Stimulated activated naive CD8-positive, alpha-beta T cell treated with anti-CD3 and anti-CD28 coated beads, Interleukin-15, Interleukin-2, amounts not matched to agents 100 ng/mL and 50 ng/mL, for 24 hours (primary cell): ENCODE data around the gene IRGC.

ENCODE experiments used
- H3K27ac Mint-ChIP-seq: one replicate; pipeline ENCODE4 v1.8.0; 2021; ENCODE audit warnings: mild to moderate bottlenecking, mixed read lengths
- H3K27me3 Mint-ChIP-seq: one replicate; pipeline ENCODE4 v1.8.0; 2021; ENCODE audit warnings: mixed read lengths
- H3K36me3 Mint-ChIP-seq: one replicate; pipeline ENCODE4 v1.8.0; 2021; ENCODE audit warnings: low read depth, mixed read lengths
- H3K4me1 Mint-ChIP-seq: one replicate; pipeline ENCODE4 v1.8.0; 2021; ENCODE audit warnings: low read depth, mixed read lengths
- H3K4me3 Mint-ChIP-seq: one replicate; pipeline ENCODE4 v1.8.0; 2021; ENCODE audit warnings: mild to moderate bottlenecking, mixed read lengths
- H3K9me3 Mint-ChIP-seq: one replicate; pipeline ENCODE4 v1.8.0; 2021; ENCODE audit warnings: mixed read lengths

IRGC gene

GRCh38 chr19:43725468-43725867 lies 9.6 kb downstream of the IRGC start:
- Mint-ChIP-seq H3K36me3 (peaks cover 21% of the 10 kb centered on the region), H3K27me3 (no peaks in the 10 kb centered on the region), H3K9me3 (no peaks in the 10 kb centered on the region), H3K4me3 (no peak overlapping the region), H3K4me1 (peaks cover 11% of the 10 kb centered on the region), H3K27ac (peak overlapping the region; percentile 14)

GRCh38 chr19:43726736-43727592 lies 11.1 kb downstream of the IRGC start:
- Mint-ChIP-seq H3K27ac (no peak overlapping the region), H3K36me3 (peaks cover 29% of the 10 kb centered on the region), H3K4me1 (peaks cover 11% of the 10 kb centered on the region), H3K9me3 (no peaks in the 10 kb centered on the region), H3K27me3 (no peaks in the 10 kb centered on the region), H3K4me3 (no peak overlapping the region)

- Mint-ChIP-seq H3K27me3 (no peaks in the 10 kb centered on the region), H3K4me1 (peaks cover 11% of the 10 kb centered on the region), H3K4me3 (no peak overlapping the region), H3K27ac (no peak overlapping the region), H3K9me3 (no peaks in the 10 kb centered on the region), H3K36me3 (peaks cover 34% of the 10 kb centered on the region)
These were observed 11.6 kb downstream of the IRGC start for GRCh38 chr19:43727593-43727853.

- Mint-ChIP-seq H3K27me3 (no peaks in the 10 kb centered on the region), H3K9me3 (no peaks in the 10 kb centered on the region), H3K36me3 (peaks cover 54% of the 10 kb centered on the region), H3K4me3 (no peak overlapping the region), H3K4me1 (peaks cover 11% of the 10 kb centered on the region), H3K27ac (no peak overlapping the region)
These were observed 14.0 kb downstream of the IRGC start for GRCh38 chr19:43729919-43730318.

GRCh38 chr19:43731346-43731745 lies 15.5 kb downstream of the IRGC start:
- no peaks in the 10 kb centered on the region for H3K27me3 Mint-ChIP-seq
- peaks cover 64% of the 10 kb centered on the region for H3K36me3 Mint-ChIP-seq
- H3K4me3 Mint-ChIP-seq, result no peak overlapping the region
- H3K9me3 Mint-ChIP-seq, result no peaks in the 10 kb centered on the region
- no peaks in the 10 kb centered on the region for H3K4me1 Mint-ChIP-seq
- H3K27ac Mint-ChIP-seq, result no peak overlapping the region

- Mint-ChIP-seq H3K27me3 (no peaks in the 10 kb centered on the region), H3K9me3 (no peaks in the 10 kb centered on the region), H3K36me3 (peaks cover 69% of the 10 kb centered on the region), H3K27ac (peak overlapping the region; percentile 29), H3K4me3 (no peak overlapping the region), H3K4me1 (no peaks in the 10 kb centered on the region)
These were observed 16.0 kb downstream of the IRGC start for GRCh38 chr19:43731846-43732245.

GRCh38 chr19:43735013-43735412 lies 19.1 kb downstream of the IRGC start:
- no peaks in the 10 kb centered on the region for H3K27me3 Mint-ChIP-seq
- H3K27ac Mint-ChIP-seq, result no peak overlapping the region
- H3K4me3 Mint-ChIP-seq, result no peak overlapping the region
- H3K4me1 Mint-ChIP-seq, result no peaks in the 10 kb centered on the region
- H3K36me3 Mint-ChIP-seq, result peaks cover 76% of the 10 kb centered on the region
- H3K9me3 Mint-ChIP-seq, result no peaks in the 10 kb centered on the region

- H3K27me3 Mint-ChIP-seq, result no peaks in the 10 kb centered on the region
- no peak overlapping the region for H3K4me3 Mint-ChIP-seq
- H3K27ac Mint-ChIP-seq, result no peak overlapping the region
- no peaks in the 10 kb centered on the region for H3K9me3 Mint-ChIP-seq
- no peaks in the 10 kb centered on the region for H3K4me1 Mint-ChIP-seq
- H3K36me3 Mint-ChIP-seq, result peaks cover 76% of the 10 kb centered on the region
These were observed 20.1 kb downstream of the IRGC start for GRCh38 chr19:43735957-43736356.

GRCh38 chr19:43738780-43739211 lies 22.9 kb downstream of the IRGC start:
- Mint-ChIP-seq H3K4me3 (no peak overlapping the region), H3K9me3 (no peaks in the 10 kb centered on the region), H3K27ac (no peak overlapping the region), H3K4me1 (no peaks in the 10 kb centered on the region), H3K27me3 (no peaks in the 10 kb centered on the region), H3K36me3 (peaks cover 77% of the 10 kb centered on the region)

GRCh38 chr19:43739439-43740235 lies 23.8 kb downstream of the IRGC start:
- Mint-ChIP-seq H3K4me3 (no peak overlapping the region), H3K36me3 (peaks cover 80% of the 10 kb centered on the region), H3K4me1 (no peaks in the 10 kb centered on the region), H3K27me3 (no peaks in the 10 kb centered on the region), H3K9me3 (no peaks in the 10 kb centered on the region), H3K27ac (no peak overlapping the region)

- no peaks in the 10 kb centered on the region for H3K9me3 Mint-ChIP-seq
- H3K4me3 Mint-ChIP-seq, result no peak overlapping the region
- H3K36me3 Mint-ChIP-seq, result peaks cover 78% of the 10 kb centered on the region
- no peaks in the 10 kb centered on the region for H3K27me3 Mint-ChIP-seq
- H3K4me1 Mint-ChIP-seq, result peaks cover 10% of the 10 kb centered on the region
- peak overlapping the region; percentile 28 for H3K27ac Mint-ChIP-seq
These were observed 25.4 kb downstream of the IRGC start for GRCh38 chr19:43741075-43741825.

GRCh38 chr19:43743059-43743458 lies 27.2 kb downstream of the IRGC start:
- Mint-ChIP-seq H3K36me3 (peaks cover 73% of the 10 kb centered on the region), H3K27ac (peak overlapping the region; percentile 29), H3K4me1 (peaks cover 16% of the 10 kb centered on the region), H3K4me3 (no peak overlapping the region), H3K9me3 (no peaks in the 10 kb centered on the region), H3K27me3 (no peaks in the 10 kb centered on the region)

- peak overlapping the region; percentile 86 for H3K27ac Mint-ChIP-seq
- H3K9me3 Mint-ChIP-seq, result no peaks in the 10 kb centered on the region
- H3K4me3 Mint-ChIP-seq, result peak overlapping the region; percentile 32
- peaks cover 47% of the 10 kb centered on the region for H3K4me1 Mint-ChIP-seq
- H3K36me3 Mint-ChIP-seq, result peaks cover 72% of the 10 kb centered on the region
- H3K27me3 Mint-ChIP-seq, result no peaks in the 10 kb centered on the region
These were observed 31.8 kb downstream of the IRGC start for GRCh38 chr19:43747557-43748204.

GRCh38 chr19:43748205-43748594 lies 32.3 kb downstream of the IRGC start:
- peak overlapping the region; percentile 32 for H3K4me3 Mint-ChIP-seq
- peak overlapping the region; percentile 86 for H3K27ac Mint-ChIP-seq

More at GRCh38 chr19:43748205-43748594, 32.3 kb downstream of the IRGC start:
- Mint-ChIP-seq H3K36me3 (peaks cover 72% of the 10 kb centered on the region), H3K4me1 (peaks cover 52% of the 10 kb centered on the region), H3K27me3 (no peaks in the 10 kb centered on the region), H3K9me3 (no peaks in the 10 kb centered on the region)
